Aorta (tissue), 5 donors: Measurements from ENCODE around the gene GALNTL6. TPM values are rescaled to one million over a fixed set of nuclear protein-coding genes. Genes with fewer than 3 reads are reported as not detected.

ENCODE experiments used
- ATAC-seq: fragments of 200-7000 bp; cut with Tn5 transposase; one replicate; pipeline ENCODE4 v1.9.1; 2022; ENCODE audit warnings: moderate library complexity; ENCODE audit not compliant: low FRiP score
- DNase-seq, 2 donors: peaks; one replicate each; pipeline ENCODE4 v3.0.0-alpha.2; 2020
- H3K27ac ChIP-seq, 2 donors: one replicate each; pipeline ENCODE4 v1.5.1; 2013; ENCODE audit warnings: low read length in 2 of 2, mild to moderate bottlenecking in 2 of 2, moderate library complexity in 2 of 2, control low read depth in 1 of 2, inconsistent platforms in 1 of 2, low read depth in 1 of 2
- H3K27me3 ChIP-seq, 2 donors: one replicate each; pipeline ENCODE4 v1.6.1; 2013; ENCODE audit warnings: control low read depth in 1 of 2, low read length in 1 of 2, mild to moderate bottlenecking in 1 of 2, moderate library complexity in 1 of 2; ENCODE audit not compliant: insufficient read depth in 2 of 2, control insufficient read depth in 1 of 2
- H3K36me3 ChIP-seq, 2 donors: one replicate each; pipeline ENCODE4 v1.6.1; 2013; ENCODE audit warnings: control low read depth in 1 of 2, low read length in 1 of 2, mild to moderate bottlenecking in 1 of 2; ENCODE audit not compliant: insufficient read depth in 2 of 2, control insufficient read depth in 1 of 2
- H3K4me1 ChIP-seq, 2 donors: one replicate each; pipeline ENCODE4 v1.6.1; 2013; ENCODE audit warnings: low read length in 2 of 2, control low read depth in 1 of 2, mild to moderate bottlenecking in 1 of 2, moderate library complexity in 1 of 2; ENCODE audit not compliant: insufficient read depth in 2 of 2, control insufficient read depth in 1 of 2
- H3K4me3 ChIP-seq, 2 donors: one replicate each; pipeline ENCODE4 v1.5.1; 2013; ENCODE audit warnings: low read length in 2 of 2, control low read depth in 1 of 2, mild to moderate bottlenecking in 1 of 2
- H3K9me3 ChIP-seq: one replicate; pipeline ENCODE4 v1.6.1; 2013; ENCODE audit warnings: mild to moderate bottlenecking, low read length; ENCODE audit not compliant: control insufficient read depth
- WGBS, 2 donors: extraction: QIAGEN DNeasy Blood & Tissue Kit; methylation state at CpG; one replicate each; pipeline ENCODE4 v1.1.7; 2013; 5-methylcytosine and 5-hydroxymethylcytosine counted together
- intact Hi-C, 2 donors: fragments of 100-400 bp; cut with DNase I; formaldehyde crosslinking; loops; one replicate each; pipeline versions ENCODE4 v1.14.2 to v1.15.0; 2022
- polyA plus RNA-seq, 2 donors: library from polyadenylated mRNA; stranded (reverse); fragments of 200-250 nt; gene quantifications; one replicate each; pipeline ENCODE4 v1.2.3, GENCODE V29; 2013
- total RNA-seq, 2 donors: library from RNA; stranded (reverse); fragmentation: NEBNext Ultra II Directional; extraction: Animal tissue kit (Norgen Biotek cat#: 25700); gene quantifications; one replicate each; pipeline ENCODE4 v1.2.1, GENCODE V29; 2021
- donor health status: healthy with polysubstance abuse.
- donor health status: Bipolar disorder and iron deficiency.
- donor health status: DM: no; HTN: no; CAD: no.
- donor health status: DM: no; HTN: no; CAD: no.
- donor health status: DM: yes; HTN: yes; CAD: no.

Gene GALNTL6
- total and polyA plus RNA-seq, 4 donors: 0.39 to 1.6 (median 0.46) TPM; not detected in 1

DNA sequence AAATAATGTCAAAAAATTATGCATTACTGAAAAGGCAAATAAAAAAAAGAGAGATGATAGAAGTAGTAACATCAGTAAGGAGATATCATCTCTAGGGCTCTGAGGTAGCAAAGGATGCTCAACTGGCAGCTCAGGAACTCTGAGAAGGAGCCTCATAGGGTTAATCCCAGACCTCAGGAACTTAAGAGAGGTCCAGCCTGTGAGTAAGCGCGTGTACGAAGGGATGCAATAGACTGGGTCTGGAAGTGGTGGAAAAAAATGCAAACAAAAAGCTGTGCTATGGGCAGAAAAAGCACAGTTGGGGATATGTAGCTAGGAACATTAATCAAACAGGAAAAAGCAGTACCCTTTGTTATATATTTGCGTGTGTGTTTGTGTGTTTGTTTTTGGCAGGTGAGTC is 282.0 kb downstream of the GALNTL6 start:
- no peaks in the 10 kb centered on the region for H3K27me3 ChIP-seq
- 51 to 52% methylated on average over 4 of the region's 4 CpGs for WGBS, 2 donors
- no peak overlapping the region for H3K4me3 ChIP-seq
- intact Hi-C loops: no loop called here
- no peaks in the 10 kb centered on the region for H3K4me1 ChIP-seq
- no peak overlapping the region for H3K27ac ChIP-seq
- DNase-seq (no peak), ATAC-seq (no peak)
- no peaks in the 10 kb centered on the region for H3K9me3 ChIP-seq
- H3K36me3 ChIP-seq: no peaks in the 10 kb centered on the region

DNA sequence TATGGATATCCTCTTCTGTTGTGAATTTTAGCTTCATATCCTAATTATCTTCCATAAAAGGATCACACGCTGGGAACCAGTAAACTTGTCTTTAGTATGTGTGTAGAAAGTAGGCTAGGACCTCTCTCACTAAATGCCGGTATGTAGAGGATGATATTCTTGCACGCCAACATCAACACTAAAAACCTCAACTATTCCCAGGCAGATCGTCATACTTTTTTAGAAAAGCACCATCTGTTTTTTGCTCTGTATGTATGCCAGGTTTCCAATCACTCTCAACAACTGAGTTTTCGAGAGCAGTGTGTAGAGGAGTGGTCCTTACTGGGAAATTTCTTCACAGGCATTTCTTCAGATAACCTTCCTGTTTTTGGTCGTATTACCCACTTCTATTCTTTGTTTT is 283.6 kb downstream of the GALNTL6 start:
- Histone ChIP-seq H3K27me3 (no peaks in the 10 kb centered on the region), H3K36me3 (no peaks in the 10 kb centered on the region), H3K4me1 (no peaks in the 10 kb centered on the region), H3K27ac (no peak overlapping the region), H3K9me3 (no peaks in the 10 kb centered on the region), H3K4me3 (no peak overlapping the region)
- WGBS, 2 donors: 62 to 70% methylated on average over 6 of the region's 6 CpGs
- DNase-seq: no peak
- ATAC-seq: no peak
- intact Hi-C loops: no loop called here

DNA sequence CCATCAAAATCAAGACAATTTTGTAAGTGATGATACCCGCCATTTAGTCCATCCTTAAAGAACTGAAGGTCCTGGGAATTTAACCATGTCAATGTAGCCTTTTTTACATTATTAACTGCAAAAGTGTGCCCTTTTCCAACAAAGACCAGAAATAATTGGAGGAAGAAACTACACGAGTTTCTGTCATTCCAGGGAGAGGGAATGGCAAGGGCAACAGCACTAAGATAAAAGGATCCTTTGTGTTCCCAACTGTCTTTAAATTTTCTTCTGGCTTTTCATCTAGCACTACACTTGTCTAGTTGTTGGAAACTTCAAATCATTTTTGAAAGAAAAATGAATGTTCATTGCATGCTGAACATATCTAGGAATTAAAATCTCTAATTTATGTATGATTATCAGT is 286.2 kb downstream of the GALNTL6 start:
- Histone ChIP-seq H3K4me3 (no peak overlapping the region), H3K9me3 (no peaks in the 10 kb centered on the region), H3K27me3 (no peaks in the 10 kb centered on the region), H3K36me3 (no peaks in the 10 kb centered on the region), H3K4me1 (no peaks in the 10 kb centered on the region), H3K27ac (no peak overlapping the region)
- intact Hi-C loops: no loop called here
- DNase-seq (no peak), ATAC-seq (no peak)
- 64 to 66% methylated on average over 2 of the region's 2 CpGs for WGBS, 2 donors

DNA sequence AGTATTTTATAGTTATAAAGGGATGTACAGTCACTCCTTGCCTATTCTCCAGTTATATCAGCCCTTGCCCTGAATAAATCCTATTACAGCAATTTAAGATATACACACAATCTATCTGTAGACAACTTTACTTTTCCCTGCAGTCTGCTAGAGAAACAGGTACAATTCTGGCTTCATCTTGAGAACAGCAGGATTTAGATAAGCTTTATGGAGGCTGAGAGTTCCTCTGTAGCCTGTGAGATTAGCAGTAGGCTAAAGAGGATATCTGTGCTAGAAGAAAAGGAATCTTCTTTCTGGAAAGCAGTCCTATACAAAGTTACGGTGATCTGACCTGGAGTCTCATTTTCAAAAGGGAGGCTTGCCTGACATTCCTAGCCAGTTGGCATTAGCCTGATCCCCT is 290.3 kb downstream of the GALNTL6 start:
- WGBS, 2 donors: 92 to 98% methylated on average over 1 of the region's 1 CpG

DNA sequence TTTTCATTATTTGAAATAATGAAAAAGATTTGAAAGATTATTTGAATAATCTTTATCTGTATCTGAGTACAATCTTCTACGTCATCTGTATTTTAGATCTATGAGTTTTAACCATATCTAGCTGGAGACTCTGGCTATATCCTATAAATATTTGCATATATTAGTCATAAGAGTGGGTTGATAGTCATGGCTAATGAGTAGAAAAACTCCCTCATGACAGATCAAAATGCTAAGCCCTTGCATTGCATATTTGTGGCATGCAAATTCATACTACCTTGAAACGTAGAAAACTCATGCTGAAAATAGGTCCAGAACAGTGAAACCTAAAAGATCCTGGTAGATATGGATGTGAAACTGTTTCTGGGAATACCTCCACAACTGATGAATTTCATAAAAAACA is 291.3 kb downstream of the GALNTL6 start:
- intact Hi-C loops: no loop called here
- no peak for DNase-seq
- Histone ChIP-seq H3K9me3 (no peaks in the 10 kb centered on the region), H3K36me3 (no peaks in the 10 kb centered on the region), H3K27ac (no peak overlapping the region), H3K27me3 (no peaks in the 10 kb centered on the region), H3K4me3 (no peak overlapping the region), H3K4me1 (no peaks in the 10 kb centered on the region)
- WGBS, 2 donors: 65 to 76% methylated on average over 2 of the region's 2 CpGs
- ATAC-seq: no peak

More for the DNA sequence above, 290.3 kb downstream of the GALNTL6 start:
- Histone ChIP-seq H3K36me3 (no peaks in the 10 kb centered on the region), H3K27me3 (no peaks in the 10 kb centered on the region), H3K4me1 (no peaks in the 10 kb centered on the region), H3K27ac (no peak overlapping the region), H3K9me3 (no peaks in the 10 kb centered on the region), H3K4me3 (no peak overlapping the region)
- DNase-seq (no peak), ATAC-seq (no peak)
- intact Hi-C loops: no loop called here

DNA sequence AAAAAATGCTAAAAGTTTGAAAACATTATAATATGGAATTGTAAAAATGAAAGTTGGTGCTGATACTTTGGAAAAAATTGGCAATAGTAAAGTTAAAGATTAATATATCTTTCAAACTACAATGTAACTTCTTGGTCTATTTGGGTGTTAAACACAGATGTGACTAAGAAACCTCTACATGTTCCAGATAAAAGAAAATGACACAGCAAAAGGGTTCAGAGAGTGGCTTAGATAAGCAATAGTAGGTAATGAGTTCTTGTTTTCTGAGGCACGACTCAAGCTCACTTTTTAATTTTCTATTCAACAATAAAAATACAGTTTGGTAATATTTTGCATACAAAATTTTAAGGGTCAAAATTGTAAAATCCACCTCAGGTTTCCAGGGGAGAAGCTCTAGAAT is 292.7 kb downstream of the GALNTL6 start:
- intact Hi-C loops: no loop called here
- H3K9me3 ChIP-seq: no peaks in the 10 kb centered on the region
- H3K27ac ChIP-seq: no peak overlapping the region
- no peak for ATAC-seq
- no peak overlapping the region for H3K4me3 ChIP-seq
- DNase-seq: no peak
- H3K4me1 ChIP-seq: no peaks in the 10 kb centered on the region
- H3K27me3 ChIP-seq: no peaks in the 10 kb centered on the region
- no peaks in the 10 kb centered on the region for H3K36me3 ChIP-seq
- WGBS, 2 donors: 64 to 81% methylated on average over 1 of the region's 1 CpG

DNA sequence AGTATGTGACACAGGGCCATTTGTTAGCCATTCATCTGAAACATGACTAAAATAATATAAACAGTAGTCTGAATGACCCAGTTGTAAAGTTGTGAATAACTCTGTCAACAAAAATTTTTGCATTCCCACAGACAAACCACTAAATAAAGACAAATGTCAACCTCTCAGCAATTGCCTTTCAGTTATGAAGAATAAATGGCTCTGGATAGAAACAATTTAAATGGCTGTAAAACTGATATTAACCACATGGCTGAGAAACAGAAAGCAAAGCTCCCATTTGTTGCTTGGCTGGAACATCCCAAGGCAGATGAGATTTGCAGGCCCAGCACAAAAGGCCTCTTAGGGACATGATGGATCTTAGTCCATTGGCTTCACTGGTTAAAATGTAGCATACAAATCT is 296.3 kb downstream of the GALNTL6 start:
- intact Hi-C loops: no loop called here
- no peaks in the 10 kb centered on the region for H3K9me3 ChIP-seq
- H3K4me1 ChIP-seq: no peaks in the 10 kb centered on the region
- H3K27ac ChIP-seq: no peak overlapping the region
- no peak overlapping the region for H3K4me3 ChIP-seq
- ATAC-seq (no peak), DNase-seq (no peak)
- H3K27me3 ChIP-seq: no peaks in the 10 kb centered on the region
- no peaks in the 10 kb centered on the region for H3K36me3 ChIP-seq

DNA sequence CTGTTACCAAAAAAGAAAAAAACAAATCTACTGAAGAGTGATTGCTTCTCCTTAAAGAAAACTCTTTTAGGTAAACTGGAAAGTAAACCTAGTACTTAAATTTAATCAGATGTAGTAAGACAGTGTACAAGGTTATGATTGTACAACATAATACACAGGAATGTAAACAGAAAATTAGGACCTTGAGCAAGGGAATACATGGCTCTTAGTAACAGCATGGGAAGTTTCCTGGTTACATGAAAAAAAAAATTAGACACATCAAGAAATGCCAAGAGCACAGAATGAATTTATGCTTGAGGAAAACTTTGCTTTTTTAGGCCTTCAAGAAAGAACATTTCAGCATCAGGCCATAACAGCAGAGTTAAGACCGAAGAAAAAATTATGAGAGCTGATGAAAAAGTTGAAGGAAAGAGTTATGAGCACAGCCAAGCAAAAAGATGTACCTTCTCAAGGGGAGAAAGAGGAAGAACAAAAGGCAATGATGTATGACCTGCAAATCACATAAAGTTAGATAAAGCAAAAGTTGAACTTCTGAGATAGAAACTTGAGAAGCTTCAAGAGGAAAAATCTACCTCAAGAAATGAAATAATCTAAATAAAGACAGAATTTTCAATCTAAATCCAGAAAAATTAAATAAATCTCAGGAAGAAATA is 311.6 kb downstream of the GALNTL6 start:
- Histone ChIP-seq H3K27me3 (no peaks in the 10 kb centered on the region), H3K4me1 (no peaks in the 10 kb centered on the region), H3K4me3 (no peak overlapping the region), H3K9me3 (no peaks in the 10 kb centered on the region), H3K27ac (no peak overlapping the region), H3K36me3 (no peaks in the 10 kb centered on the region)
- ATAC-seq: no peak
- intact Hi-C loops: no loop called here
- WGBS, 2 donors: 32 to 48% methylated on average over 1 of the region's 1 CpG
- DNase-seq: no peak

DNA sequence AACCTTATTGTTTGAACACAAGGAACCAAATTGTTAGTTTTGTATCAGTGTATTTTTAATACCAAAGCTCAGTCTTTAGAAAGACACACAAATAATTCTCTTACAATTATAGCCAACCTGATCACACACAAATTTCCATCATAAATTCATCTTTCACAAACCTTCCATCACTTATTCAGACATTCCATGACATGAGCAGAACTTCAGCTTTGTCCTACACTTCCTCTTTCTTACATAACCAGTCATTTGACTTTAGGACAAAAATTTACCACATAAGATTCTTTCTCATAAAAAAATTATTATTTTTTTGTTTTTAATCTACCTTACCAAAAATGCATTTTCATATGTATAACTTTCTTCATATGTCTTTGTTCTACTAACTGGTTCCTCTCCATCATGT is 312.2 kb downstream of the GALNTL6 start:
- H3K4me1 ChIP-seq: no peaks in the 10 kb centered on the region
- H3K27me3 ChIP-seq: no peaks in the 10 kb centered on the region
- ATAC-seq (no peak), DNase-seq (no peak)
- H3K4me3 ChIP-seq: no peak overlapping the region
- intact Hi-C loops: no loop called here
- H3K36me3 ChIP-seq: no peaks in the 10 kb centered on the region
- H3K9me3 ChIP-seq: no peaks in the 10 kb centered on the region
- no peak overlapping the region for H3K27ac ChIP-seq
